ENCODE results near the gene STUM.
A peak's percentile ranks its signal among the peaks of the same experiment; 100 is the strongest.

Gene STUM

DNA sequence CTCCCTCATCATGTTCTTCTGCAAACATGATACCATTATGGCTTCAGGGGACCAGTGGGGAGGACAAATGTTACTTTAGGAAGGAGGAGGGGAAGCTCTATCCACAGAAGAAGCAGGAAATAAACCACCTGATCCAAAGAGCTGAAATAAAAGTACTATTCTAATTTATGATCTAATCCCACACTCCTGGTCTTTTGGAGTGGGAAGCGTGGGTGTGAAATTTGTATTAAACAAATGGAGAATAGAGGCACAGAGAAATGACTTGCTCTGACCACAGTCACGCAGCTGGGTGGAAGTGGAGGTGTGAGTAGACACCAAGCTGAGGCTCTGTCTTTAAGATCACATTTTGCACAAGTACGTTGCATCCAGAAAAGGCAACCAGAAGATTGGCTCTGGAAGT, 14.5 kb upstream of the STUM start:
- peak in 2 of 4 experiments; percentile 24 for DNase-seq

DNA sequence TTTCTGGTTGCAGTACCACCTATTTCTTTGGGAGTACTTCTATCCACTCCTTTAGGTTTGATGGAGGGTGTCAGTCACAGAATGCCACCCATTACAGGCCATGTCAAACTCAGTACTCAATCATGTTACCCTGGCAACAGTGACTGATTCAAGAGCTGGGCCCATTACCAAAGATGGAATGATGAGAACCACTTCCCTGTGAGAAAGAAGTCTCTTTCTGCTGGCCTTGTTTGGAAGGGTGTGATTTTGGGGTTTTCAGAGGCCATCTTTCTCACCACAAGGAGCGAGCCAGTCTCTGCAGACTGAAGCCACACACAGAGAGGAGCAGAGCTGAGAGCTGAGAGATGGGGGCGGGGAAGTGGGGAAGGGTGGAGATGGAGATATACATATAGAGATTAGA, 13.9 kb upstream of the STUM start:
- DNase-seq, result no peak

DNA sequence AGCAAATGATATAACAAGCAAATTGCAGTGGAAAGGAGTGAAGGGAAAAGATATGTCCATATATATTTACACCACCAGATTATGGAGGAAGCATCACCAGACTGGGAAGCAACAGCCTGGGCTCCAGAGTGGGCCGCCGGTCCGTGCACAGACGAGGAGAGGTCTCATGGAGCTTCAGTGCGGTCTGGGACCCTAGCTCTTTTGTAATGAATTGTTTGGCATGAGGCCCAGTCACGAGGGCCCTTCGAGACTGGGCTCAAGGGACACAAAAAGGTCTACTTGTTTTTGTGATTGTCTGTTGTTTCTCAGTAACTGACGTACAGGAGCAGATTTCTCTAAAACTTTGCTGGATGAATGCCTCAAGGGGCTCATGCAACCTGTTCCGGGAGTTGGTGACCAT, 12.9 kb upstream of the STUM start:
- no peak for DNase-seq

DNA sequence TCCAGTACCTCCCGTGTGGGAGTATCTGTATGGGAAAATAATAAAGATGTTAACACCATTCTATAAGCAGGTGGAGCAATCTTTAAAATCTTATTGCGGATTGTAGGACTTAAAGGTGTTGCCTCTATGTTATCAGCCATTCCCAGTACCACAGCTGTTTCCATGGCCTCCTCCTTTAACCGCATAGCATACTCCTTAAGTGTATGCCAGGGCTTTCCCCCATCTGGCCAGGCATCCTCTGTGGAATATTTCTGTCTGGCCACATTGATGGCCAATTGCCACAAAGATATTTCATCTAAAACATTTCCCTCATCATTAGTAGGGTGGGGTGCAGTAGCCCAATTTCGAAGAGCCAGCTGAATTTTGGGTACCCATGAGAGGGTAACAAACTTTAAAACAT, 7.3 kb upstream of the STUM start:
- no peak for DNase-seq

DNA sequence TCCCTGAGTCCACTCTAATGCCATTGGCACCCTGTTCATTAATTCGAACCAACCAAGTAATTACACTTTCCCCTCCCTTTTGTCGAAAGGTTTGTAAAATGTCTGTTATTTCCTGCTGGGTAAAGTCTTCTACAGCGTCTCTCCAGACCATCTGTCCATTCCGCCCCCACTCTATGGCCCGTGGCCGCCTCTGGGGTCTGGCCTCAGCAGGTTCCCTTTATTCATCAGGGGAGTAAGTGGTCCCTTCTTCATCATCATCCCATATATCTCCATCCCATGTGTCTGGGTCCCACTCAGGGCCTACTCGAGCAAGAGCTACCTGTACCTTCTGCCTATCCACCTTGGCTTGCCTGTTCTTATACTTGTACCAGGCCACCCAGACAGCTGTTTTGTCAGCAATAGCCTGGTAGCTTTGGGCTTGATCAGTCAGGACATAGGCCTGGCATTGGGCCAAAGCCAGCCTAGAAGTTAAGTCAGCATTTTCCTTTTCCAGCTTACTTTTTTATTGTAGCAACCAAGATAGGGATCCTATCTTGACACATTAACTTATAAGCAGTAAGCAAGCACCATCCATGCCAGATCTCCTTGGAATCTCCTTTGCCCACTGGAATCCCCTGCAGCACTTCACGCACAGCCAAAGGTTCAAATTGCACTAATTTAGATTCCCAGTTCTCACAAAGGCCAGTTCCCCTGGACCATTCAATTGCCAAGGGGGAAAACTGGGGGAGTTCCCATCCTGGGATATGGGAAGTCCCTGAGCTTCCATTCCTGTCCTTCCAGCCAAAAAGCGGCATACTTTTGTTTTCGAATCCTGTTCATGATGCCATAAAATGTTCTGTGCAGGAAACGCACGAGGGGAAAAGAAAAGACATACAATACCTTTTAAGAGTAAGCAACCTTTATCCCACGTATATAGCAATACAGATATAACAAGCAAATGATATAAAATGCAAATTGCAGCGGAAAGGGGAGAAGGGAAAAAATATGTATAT, 6.6 kb upstream of the STUM start:
- no peak for DNase-seq

DNA sequence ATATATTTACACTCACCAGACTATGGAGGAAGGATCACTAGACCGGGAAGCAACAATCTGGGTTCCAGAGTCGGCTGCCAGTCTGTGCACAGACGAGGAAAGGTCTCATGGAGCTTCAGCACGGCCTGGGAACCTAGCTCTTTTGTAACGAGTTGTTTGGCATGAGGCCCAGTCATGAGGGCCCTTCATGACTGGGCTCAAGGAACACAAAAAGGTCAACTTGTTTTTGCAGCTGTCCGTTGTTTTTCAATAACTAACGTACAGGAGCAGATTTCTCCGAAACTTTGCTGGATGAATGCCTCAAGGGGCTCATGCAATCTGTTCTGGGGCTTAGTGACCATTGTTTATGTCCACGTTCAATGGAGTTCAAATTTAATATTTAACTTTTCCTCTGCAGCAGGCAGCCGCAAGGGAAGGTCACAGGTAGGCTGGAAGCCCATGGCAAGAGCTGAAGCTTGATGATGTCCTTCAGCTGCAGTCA, 5.9 kb upstream of the STUM start:
- DNase-seq, result no peak

DNA sequence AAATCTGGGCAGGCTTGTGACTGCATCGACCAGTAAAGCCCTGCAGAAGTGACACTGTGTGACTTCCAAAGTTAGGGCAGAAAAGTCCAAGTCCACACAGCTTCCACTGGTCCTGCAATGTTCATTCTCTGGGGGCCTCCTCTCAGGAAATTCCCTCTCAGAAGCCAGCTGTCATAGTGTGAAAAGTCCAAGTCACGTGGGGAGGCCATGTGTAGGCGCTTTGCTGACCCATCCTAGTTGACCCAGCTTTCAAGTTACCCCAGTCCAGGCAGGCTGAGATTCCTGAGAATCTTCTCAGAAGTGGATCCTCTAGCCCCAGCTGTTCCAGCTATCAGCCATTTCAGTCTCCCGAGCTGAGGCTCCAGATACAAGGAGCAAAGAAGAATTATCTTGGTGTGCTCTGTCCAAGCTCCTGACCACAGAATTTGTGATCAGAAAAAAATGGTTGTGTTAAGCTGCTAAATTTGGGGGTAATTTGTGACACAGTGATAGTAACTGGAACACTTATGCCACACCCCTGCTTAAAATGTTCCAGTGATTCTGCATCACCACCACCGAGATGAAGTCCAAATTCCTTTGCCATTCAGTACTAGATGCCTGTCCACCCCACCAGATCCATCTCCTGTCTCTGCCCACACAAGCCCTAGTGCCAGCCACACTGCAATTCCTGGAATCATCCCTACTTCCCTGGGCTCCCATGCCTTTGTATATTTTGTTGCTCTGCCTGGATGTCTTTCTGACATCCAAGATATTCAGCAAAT, 2.5 kb upstream of the STUM start:
- DNase-seq, result no peak

DNA sequence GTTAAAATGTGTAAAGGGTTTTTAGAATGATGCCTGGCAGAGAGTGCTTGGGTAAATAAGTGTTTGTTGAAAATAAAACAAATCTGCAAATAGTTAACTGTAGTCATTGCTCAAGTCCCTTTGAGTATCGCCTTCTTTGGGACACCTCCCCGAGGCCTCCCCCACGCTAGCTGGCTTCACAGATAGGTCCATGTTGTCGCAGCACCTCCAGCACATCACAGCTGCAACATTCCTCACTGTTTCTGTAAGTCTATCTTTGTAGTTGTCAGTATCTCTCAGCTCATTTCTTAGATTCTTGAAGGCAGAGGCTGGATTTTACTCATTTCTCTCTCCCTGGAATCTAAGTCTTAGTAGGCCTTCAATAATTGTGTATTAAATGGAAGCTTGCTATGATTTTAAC, 1.6 kb upstream of the STUM start:
- no peak for DNase-seq

DNA sequence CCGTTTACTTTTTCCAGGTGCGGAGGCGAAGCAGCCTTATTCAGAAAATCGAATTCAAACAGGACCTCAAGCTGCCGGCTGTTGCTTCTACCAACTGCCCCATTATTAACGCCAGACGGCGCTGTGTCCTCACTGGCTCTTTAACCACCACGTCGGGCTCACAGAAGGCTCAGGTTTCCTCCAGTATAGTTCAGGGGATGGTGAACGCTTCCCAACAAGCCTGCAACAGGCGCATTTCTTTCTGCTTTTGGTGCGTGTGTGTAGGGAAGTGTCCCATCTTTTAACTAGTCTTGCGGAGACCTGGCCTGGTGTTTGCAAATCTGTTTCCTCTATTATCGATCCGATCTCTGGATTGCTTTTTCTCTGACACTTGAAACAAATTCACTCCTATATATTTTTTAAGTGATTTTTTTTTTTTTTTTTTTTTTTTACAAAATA, 791 bp upstream of the STUM start:
- DNase-seq, result peak; percentile 84 to 91 (median 86)

DNA sequence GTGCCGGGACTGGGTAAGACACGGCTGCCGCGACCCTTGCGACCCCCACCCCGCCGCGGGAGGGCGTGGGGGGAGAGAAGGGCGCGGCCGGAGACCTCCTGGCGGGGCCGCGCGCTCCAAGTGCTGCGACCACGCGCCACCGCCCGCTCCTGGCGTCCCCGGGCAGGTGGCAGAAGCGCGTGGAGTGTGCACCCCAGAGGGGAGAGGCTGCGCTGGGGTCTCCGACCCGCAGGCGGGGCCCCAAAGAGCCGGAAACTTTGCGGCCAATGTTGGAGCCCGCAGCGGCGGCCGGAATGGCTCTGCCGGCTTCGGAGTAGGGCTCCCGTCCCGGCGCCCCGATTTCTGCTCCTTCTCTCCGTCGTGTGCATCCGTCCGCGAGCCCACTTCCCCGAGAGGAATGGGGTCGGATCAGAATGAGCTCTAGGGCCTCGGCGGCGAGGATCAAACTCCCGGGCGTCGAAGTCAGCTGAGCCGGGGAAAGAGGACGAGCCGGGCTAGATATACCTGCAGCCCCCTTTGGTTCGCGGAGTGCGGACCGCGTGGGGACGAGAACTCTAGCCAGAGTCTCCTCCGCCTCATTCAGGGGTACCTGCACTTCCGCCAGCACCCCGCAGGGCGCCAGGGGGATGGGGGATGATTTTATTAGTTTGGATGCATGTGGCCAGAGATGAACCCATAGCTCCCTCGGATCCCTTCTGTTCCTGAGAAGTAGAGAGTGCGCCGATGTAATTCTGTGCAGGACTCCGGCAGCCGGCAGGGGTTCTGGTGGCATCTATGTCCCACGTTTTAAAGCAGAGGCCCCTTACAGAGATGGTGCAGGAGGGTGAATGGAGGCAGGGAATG, 751 bp downstream of the STUM start:
- peak in 2 of 4 experiments; percentile 27 to 35 for DNase-seq

DNA sequence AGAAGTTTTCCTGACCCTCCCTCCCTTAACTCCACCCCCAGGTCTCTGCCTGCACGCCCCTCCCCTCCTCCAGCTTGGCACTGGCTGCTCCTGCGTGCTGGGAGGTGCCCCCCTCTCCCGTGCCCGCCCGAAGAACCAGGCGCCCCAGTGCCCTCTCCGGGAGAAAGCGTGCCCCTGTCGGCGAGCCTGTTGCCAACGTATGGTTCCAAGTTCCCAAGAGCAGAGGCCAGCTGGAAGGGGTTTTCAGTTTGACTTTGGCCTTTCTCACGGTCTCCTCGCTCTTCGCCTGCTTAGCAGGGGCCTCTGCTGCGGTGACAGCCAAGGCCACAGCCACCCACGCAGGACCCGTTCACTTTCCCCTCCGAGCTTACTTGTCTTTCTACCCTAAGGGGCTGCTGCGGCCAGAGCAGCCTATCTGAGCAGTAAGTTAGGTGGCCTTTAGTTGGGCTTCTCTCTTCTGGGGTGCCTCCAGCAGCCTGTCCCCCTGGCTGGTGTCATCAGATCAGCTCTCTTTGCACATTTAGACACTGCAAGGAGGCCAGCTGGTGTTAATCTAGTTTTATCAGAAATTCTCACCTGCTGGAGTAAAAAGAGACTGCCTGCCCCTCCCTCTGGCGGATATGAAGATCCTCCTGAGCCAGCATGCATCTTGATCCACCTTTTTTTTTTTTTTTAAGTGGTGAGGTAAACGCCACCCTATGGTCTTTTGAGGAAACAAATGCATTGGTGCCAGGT, 1.5 kb downstream of the STUM start:
- DNase-seq, result peak; percentile 24 to 63 (median 51)

DNA sequence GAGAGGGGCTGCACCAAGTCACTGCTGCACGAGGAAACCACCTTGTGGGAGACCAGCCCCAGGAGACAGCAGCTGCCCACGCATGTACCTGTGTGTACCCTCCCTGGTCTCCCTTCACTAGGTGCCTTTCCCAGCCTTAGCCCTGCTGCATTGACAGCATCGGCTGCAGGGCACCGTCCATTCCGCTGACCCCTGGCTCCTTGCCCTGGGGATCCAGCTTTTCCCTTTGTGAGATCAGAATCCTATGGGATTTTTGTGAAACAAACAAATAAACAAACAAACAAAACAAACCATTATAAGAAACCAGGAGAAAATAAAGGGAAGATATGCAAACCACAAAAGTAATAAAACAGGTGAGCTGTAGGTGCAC, 2.1 kb downstream of the STUM start:
- DNase-seq, result no peak

DNA sequence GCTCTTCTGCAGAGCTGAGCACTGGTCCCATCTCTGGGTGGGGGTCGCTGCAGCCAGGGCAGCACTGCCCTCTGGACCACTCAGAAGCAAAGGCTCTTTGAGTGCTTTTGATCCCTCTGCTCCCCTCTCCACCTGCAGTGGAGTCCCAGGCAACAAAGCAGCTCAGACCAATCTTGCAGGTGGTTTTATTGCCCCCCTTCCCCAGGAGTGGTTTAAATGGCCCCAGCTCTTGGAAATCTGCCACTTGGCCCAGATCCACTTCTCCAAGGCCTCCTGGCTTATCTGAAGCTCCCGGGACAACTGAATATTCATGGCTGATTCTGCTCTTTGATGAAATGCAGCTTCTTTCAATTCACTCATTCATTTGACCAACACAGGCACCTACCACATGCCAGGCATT, 2.7 kb downstream of the STUM start:
- DNase-seq, result no peak

DNA sequence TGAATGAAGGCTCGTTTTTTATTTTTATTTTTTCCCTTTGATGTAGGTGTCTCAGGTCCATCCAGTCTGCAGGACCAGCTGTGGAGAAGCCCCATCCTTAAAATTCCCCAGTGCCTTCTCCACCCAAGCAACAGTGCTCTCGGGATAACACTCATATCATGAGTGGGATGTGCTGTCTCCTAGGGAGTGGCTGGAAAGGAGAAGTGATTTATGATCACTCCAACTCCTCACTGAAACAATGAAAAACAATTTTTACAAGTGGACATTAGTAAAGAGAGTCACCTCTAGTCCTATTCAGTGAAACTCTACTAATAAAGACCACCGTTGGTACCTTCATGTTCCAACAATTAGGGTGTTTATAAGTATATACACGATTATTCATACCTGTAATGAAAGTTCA, 3.5 kb downstream of the STUM start:
- peak in 1 of 4 experiments; percentile 8 for DNase-seq

DNA sequence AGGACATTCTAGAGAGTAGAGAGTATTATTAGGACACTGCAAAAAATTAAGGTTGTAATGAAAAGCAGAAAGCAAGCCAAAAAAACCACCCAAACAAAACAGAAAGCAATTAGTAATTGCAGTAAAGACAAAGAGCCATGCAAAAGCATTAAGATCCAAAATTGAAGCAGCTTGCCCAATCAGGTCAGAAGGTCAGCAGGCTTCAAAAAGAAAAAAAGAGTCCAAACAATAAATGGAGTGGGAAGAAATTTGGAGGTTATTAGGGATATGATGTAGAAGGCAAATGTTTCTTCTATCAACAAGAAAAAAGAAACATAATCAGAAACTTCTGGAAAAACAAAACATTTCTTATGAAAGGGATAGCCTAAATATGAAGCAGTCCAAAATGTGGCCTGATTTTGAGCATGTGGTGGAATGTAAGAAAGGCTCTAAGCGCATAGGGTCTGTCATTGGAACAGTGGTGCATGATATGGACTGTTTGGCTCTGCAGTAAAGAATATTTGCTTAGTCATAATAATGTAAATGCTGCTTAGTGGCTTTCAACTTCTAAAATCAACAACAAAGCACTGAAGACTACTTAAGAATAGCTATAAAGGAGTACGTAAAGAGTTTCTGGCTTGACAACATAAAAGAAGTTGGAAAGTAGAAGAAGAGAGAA, 4.8 kb downstream of the STUM start:
- no peak for DNase-seq

DNA sequence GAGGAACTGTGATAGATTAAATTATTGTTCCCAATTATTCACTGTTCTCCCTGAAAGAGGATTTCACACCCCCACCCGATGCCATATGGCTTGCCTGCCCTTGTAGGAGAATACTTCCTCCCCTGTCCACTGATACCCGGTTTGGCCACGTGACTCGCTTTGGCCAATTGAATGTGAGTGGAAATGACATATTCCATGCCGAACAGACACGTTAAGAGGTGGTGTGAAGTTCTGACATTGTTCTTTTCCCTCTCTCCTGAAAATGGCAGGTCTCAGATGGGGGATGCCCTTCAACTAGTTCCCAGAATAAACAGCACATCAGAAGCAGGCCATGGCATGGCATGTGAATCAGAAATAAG, 5.3 kb downstream of the STUM start:
- no peak for DNase-seq

DNA sequence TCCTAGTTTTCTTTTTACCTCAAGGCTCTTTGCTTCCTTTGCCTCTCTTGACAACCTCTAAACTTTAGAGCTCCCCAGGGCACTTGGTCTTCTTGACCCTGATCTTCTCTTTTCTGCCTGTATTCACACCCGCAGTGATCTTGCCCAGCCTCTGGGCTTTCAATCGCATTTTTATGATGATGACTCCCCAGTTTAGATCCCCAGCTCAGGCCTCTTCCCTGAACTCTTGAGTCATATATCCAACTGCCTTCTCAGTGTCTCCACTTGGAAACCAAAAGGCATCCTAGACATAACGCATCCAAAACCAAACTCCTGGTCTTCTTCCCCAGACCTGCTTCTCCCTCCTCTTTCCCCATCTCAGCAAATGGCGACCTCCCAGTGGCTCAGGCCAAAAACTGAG, 6.5 kb downstream of the STUM start:
- no peak for DNase-seq

DNA sequence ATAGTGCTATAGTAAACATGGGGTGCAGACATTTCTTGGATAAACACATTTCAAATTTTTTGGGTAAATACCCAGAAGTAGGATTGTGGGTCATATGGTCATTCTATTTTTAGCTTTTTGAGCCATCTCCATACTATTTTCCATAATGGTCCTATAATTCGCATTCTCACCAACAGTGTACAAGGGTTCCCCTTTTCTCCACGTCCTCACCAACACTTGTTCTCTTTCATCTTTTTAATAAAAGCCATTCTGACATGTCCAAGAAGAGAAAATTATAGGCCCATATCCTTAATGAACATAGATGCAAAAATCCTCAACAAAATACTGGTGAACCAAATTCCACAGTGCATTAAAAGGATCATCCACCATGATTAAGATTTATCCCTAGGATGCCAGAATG, 8.9 kb downstream of the STUM start:
- no peak for DNase-seq

DNA sequence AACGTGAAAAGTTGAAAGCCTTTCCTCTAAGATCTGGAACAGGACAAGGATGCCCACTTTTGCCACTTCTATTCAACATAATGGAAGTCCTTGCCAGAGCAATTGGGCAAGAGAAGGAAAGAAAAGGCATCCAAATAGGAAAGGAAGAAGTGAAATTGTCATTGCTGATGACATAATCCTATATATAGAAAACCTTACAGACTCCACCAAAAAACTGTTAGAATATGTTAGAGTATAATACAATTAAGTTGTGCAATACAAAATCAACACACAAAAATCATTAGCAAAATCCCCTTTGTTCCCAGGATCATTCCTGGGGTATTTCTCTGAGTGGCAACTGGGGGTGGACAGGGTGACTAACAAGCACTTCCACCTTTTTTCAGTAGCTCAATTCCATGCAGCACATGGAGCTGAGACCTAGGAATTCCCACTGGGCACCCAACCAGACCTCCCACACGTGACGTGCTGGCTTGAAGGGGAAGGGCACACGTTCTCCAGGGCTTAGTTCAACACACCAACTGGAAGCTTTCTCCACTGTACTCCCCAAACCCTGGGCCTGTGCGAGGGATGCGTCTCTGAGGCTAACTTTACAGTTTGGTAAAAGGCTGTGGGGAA, 9.6 kb downstream of the STUM start:
- peak in 3 of 4 experiments; percentile 34 to 42 (median 38) for DNase-seq

DNA sequence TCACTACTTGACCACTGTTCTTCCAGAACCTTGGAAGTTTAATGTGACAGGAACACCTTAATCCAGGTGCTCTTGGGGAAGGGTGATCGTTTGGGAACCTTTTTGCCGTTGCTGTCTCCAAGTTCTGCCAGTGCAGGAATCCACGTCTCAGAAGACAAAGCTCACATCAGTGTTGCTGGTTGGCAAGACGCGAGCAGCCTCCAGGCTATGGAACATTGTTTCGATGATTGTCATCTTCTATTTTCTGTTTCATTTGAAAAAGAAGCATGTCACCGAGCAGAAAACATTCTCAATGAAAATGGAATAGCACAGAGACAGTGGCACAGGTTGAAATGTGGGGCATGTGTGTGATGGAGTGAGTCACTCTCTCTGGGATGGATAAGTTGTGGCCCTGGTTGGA, 11.7 kb downstream of the STUM start:
- DNase-seq, result no peak

DNA sequence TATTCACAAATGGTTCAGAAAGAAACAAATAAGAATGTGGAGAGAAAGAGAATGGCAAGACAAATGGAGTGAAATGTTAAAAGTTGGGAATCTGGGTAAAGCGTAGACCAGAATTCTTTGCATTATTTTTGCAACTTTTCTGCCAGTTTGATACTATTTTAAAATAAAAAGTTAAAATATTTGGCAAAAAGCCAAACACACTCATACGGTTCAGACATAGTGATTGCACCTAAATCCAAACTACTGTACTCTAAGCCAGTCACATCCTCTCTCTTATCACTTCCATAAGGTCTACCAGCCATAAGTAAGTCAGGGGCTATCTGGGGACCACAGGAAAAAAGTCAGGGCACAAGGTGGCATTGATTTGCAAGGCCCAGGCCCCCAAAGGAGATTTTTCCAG, 14.4 kb downstream of the STUM start:
- DNase-seq, result no peak
